ENCODE data around the gene ATF5.

Gene ATF5

DNA sequence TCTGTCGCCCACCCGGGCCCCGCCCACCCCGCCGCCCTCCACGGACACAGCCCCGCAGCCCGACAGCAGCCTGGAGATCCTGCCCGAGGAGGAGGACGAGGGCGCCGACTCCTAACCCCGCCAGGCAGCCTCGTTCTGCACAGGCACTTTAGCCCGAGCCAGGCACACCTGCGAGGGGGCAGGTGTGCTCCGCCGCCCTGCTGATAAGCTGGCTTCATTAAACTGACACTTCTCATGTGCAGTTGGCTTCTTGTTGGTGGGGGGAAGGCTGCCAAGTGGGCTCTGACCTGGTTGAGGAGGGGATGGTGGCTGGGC lies 40.5 kb upstream of the ATF5 start:
- in situ Hi-C loops (cut with HindIII; ENCODE audit: low pct_unique_long_range_greater_than_20kb, low sequenced_read_pairs) = no loop called here
- no peak for TF ChIP-seq JUND (IDR thresholded peaks at IDR 0.05; ENCODE audit: low read depth)
- no peak for DNase-seq (ENCODE audit: low read depth in 1 of 2, low spot score in 1 of 2)

- TF ChIP-seq JUND (IDR thresholded peaks at IDR 0.05; ENCODE audit: low read depth) = no peak
- in situ Hi-C loops (cut with HindIII; ENCODE audit: low pct_unique_long_range_greater_than_20kb, low sequenced_read_pairs) = no loop called here
- no peak for DNase-seq (ENCODE audit: low read depth in 1 of 2, low spot score in 1 of 2)
These were observed 39.8 kb upstream of the ATF5 start for GRCh38 chr19:49889038-49889686.

DNA sequence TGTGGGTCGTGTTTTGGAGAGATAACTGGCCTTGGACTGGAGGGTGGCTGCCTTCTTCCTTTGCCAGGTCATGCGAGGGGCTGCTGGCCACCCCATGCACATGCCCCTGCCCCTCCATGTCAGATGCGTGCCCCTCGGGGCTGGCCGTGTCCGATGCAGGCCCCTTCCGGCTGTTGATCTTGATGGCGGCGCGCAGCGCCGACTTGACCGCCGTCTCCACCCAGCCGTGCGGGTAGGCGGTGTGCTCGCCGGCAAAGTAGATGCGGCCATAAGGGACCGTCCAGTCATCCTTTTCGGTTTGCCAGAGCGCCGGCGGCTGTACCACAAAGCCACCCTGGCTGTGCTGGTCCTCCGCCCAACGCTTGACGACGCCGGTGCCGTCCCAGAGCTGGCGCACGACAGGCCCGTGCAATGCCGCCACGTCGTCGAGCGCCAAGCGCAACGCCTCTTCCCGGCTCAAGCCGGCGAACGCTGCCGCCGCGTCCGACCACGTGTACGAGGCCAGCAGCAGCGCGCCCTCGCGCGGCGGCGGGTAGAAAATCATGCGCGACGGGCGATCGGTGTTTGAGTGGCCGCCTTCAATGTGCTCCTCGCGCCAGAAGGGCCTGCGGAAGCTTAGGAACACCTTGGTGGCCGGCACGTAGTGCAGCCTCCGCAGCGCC lies 39.2 kb upstream of the ATF5 start:
- no peak for DNase-seq (ENCODE audit: low read depth in 1 of 2, low spot score in 1 of 2)
- in situ Hi-C loops (cut with HindIII; ENCODE audit: low pct_unique_long_range_greater_than_20kb, low sequenced_read_pairs) = no loop called here
- TF ChIP-seq JUND (IDR thresholded peaks at IDR 0.05; ENCODE audit: low read depth) = no peak

DNA sequence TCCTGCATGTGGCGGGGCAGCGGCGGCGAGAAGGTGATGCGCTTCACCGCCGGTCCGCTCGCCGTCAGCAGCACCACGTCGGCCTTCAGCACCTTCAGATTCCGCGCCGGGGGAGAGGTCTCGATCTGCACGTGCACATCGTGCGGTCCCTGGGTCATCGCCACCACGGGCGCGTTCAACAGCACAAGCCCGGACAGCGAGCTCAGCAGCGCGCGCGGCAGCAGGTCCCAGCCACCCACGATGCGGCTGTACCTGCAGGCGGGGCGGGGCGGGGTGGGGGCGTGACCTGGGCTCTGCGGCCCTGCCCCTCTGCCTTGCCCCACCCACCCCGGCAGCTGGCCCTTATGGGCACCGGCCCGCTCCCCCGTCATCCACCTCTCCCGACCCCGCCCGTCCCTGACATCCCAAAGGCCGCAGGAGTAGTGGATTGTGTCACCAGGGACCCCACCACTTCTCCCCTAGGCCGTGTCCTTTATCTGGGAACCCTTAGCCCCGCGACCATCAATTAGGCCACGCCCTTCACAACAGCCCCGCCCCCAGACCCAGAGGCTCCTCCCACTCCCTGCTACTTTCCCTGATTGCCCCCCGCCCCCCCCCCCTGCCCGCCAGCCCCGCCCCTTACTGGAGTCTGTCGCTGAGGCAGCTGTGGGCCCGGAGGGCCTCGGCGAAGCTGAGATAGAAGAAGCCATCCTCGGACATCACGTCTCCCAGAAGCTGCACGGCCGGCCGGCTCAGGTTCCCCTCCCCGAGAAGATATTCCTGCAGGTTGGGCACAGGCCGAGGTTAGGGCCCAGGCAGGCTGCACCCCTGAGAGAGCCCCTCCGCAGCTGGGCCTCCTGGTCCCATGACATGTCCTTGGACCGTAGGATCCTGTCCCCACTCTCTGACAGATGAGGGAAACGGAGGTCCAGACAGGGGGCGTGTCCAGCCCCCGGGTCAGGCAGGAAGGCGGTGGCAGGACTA lies 38.4 kb upstream of the ATF5 start:
- in situ Hi-C loops (cut with HindIII; ENCODE audit: low pct_unique_long_range_greater_than_20kb, low sequenced_read_pairs) = no loop called here
- no peak for TF ChIP-seq JUND (IDR thresholded peaks at IDR 0.05; ENCODE audit: low read depth)
- DNase-seq (ENCODE audit: low read depth in 1 of 2, low spot score in 1 of 2) = no peak

DNA sequence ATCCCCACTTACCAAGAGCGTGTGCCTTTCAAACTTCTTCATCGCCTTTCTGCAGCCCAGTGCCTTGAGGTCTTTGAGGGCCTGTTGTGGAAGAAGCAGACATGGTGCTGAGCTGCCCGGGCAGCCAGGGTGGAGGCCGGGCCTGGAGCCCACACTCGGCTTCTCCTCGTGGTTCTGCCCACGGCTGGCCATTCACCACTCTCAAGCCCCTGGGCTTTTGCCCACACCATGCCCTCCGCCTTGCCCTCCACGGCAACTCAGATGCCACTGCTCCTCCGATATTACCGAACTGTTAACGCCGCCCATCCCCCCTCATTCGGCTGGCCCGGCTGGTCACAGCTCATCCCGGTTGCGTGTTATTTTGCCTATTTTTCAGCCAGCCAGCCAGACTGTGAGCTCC lies 37.6 kb upstream of the ATF5 start:
- TF ChIP-seq JUND (IDR thresholded peaks at IDR 0.05; ENCODE audit: low read depth) = no peak
- in situ Hi-C loops (cut with HindIII; ENCODE audit: low pct_unique_long_range_greater_than_20kb, low sequenced_read_pairs) = no loop called here
- DNase-seq (ENCODE audit: low read depth in 1 of 2, low spot score in 1 of 2) = no peak

GRCh38 chr19:49892716-49893115 lies 36.3 kb upstream of the ATF5 start:
- in situ Hi-C loops (cut with HindIII; ENCODE audit: low pct_unique_long_range_greater_than_20kb, low sequenced_read_pairs) = no loop called here
- DNase-seq (ENCODE audit: low read depth in 1 of 2, low spot score in 1 of 2) = no peak
- TF ChIP-seq JUND (IDR thresholded peaks at IDR 0.05; ENCODE audit: low read depth) = no peak

DNA sequence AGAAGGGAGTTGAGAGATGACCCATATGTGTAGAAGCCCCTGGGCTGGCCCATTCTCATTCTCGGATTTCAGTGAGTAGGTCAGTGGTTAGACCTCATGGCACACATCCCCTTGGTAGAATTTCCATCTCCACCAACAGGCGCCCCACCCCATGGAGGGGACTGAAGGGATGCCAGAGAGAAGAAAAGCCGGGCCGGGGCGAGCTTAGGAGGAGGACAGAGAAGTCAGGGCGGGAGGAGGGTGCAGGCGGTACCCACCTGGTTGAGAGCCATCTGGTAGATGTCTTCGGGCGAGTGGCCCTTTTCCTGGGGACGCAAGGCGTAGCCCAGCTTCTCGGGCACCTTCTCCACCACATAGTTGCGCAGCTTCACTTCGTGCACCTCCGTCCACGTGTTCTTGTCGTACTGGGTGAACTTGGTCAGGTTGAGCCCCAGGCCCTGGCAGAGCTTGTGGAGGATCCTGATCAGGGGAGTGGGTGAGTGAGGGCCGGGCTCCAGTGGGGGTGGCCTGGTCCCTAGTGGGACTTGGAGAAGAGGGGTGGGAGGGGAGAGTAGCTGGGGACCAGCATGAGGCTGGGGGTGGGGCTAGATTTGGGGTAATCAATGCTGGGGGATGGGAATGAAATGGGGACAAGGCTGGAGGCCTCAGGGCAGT lies 34.9 kb upstream of the ATF5 start:
- in situ Hi-C loops (cut with HindIII; ENCODE audit: low pct_unique_long_range_greater_than_20kb, low sequenced_read_pairs) = no loop called here
- DNase-seq (ENCODE audit: low read depth in 1 of 2, low spot score in 1 of 2) = no peak
- TF ChIP-seq JUND (IDR thresholded peaks at IDR 0.05; ENCODE audit: low read depth) = no peak

DNA sequence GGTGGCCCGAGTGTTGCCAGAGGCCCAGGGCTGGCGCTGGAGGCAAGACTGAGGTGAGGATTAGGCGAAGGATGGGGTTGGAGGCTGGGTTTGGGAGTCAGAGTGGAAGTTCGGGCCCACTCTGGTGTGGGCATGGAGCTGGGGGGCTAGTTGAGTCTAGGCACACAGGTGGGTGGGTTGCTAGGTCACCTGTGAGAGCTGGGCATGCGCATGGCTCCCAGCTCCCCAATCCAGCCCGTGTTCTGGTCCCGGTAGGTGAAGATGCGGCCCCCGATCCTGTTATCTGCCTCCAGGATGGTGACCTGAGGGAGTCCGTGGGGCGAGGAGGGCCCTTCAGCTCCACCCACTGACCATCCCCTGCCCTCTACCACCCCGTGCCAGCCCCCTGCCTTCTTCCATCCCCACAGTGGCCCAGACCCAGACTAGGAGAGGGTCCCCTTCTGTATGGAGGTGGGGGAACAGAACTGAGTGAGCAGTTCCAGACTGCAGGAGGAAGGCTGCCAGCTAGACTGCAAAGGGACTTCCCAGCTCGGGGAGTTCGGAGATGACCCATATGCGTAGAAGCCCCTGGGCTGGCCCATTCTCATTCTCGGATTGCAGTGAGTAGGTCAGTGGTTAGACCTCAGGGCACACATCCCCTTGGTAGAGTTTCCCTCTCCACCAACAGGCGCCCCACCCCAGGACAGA lies 34.0 kb upstream of the ATF5 start:
- no peak for TF ChIP-seq JUND (IDR thresholded peaks at IDR 0.05; ENCODE audit: low read depth)
- in situ Hi-C loops (cut with HindIII; ENCODE audit: low pct_unique_long_range_greater_than_20kb, low sequenced_read_pairs) = no loop called here
- no peak for DNase-seq (ENCODE audit: low read depth in 1 of 2, low spot score in 1 of 2)

DNA sequence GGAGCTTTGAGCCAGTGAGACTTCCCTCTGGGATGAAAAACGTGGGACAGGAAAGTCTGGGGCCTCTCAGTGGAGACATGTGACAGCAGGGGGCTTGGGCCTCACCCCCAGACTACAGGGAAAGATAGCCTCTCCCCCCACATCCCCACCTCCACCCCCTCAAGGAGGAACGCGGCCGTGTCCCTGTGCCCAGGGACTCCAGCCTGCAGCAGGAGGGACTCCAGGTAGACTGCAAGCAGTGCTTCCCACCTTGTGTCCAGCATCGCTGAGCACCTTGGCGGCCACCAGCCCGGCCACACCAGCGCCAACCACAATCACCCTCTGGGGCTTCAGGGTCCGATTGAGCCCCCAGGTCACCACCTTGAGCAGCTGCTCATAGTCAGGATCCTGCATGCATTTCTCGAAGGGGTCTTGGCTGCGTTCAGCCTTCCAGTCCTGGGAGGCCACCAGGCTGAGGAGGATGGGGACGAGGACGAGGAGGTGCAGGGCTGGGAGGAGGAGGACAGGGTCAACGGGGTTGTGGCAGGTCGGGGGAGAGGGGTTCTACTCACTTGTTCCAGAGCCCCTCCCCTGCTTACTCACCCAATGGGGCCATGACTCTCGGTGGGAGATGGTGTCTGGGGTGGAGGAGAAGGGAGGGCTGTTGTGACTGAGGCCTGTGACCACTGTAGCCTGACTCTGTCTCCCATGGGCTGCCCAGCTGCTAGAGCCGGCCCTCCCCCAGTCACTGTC lies 33.3 kb upstream of the ATF5 start:
- in situ Hi-C loops (cut with HindIII; ENCODE audit: low pct_unique_long_range_greater_than_20kb, low sequenced_read_pairs) = no loop called here
- no peak for TF ChIP-seq JUND (IDR thresholded peaks at IDR 0.05; ENCODE audit: low read depth)
- DNase-seq (ENCODE audit: low read depth in 1 of 2, low spot score in 1 of 2) = no peak

DNA sequence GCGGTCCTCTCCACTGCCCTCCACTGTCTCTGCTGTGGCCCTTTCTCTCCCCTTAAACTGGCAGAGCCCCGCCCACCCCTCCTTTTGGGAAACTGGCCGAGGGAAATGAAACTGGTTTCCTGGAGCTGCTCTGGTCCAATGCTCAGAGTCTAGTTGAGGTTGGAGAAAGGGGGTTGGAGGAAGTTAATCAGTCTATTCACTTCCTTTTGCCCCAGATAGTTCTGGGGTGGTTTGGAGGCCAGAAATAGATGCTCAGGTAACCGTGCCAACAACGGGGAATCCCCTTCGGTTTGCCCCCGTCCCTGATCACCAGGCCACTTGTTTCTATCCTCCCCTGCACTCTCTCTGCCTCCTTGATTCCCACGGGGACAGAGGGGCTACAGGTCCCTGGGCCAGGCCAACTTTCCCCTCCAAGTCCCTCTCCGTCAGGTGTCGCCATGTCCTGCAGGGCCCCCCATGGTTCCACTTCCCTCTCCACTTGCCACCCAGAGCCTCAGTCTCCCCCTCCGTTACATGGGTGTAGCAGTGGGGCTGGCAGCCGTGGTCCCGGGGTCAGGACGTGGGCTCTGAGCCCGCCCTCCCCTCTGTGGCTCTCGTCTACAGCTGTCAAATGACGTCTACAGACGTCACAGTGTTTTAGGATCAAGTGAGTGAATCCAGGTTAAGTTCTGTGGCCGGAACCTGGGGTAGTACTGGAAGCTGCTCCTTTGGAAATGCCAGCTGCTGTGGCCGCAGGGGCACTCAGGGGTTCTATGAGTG lies 32.0 kb upstream of the ATF5 start, which contains the start of gene IL4I1:
TSS of gene IL4I1 (minus strand) at position 25 of the 759 bp plus-strand sequence. CDS start 727 bp downstream, outside the sequence.
- no peak for TF ChIP-seq JUND (IDR thresholded peaks at IDR 0.05; ENCODE audit: low read depth)
- no peak for DNase-seq (ENCODE audit: low read depth in 1 of 2, low spot score in 1 of 2)

DNA sequence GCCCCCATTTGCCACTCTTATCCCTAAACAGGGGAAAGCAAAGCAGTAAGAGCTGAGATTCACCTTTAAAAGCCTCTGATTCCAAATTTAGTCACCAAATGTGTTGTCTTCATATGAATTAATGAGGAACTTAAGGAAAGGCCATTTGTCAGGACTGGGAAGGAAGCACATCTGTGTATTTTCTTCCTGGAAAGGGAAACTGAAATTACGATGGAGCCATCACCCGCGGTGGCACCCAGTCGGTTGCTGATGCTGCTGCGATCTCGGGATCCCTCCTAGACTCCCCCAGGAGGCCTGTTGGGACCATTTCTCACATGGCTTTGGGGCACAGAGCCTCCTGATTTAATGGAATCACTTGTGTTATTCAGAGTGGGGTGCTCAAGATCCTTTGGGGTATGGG lies 24.9 kb upstream of the ATF5 start:
- DNase-seq (ENCODE audit: low read depth in 1 of 2, low spot score in 1 of 2) = no peak
- in situ Hi-C loops (cut with HindIII; ENCODE audit: low pct_unique_long_range_greater_than_20kb, low sequenced_read_pairs) = no loop called here
- no peak for TF ChIP-seq JUND (IDR thresholded peaks at IDR 0.05; ENCODE audit: low read depth)

More for the DNA sequence above, 32.0 kb upstream of the ATF5 start, which contains the start of gene IL4I1:
- in situ Hi-C loops (cut with HindIII; ENCODE audit: low pct_unique_long_range_greater_than_20kb, low sequenced_read_pairs) = no loop called here
